ENCODE measurements around the gene TENM4.

The TENM4 gene

GRCh38 chr11:79013509-79013908, 427.3 kb downstream of the TENM4 start:
- no peak overlapping the region for H3K4me3 ChIP-seq (ENCODE audit: low read depth, low read length)
- no peak for TF ChIP-seq CTCF (IDR thresholded peaks at IDR 0.05; ENCODE audit: borderline replicate concordance, insufficient read depth, low read depth, low read length)

DNA sequence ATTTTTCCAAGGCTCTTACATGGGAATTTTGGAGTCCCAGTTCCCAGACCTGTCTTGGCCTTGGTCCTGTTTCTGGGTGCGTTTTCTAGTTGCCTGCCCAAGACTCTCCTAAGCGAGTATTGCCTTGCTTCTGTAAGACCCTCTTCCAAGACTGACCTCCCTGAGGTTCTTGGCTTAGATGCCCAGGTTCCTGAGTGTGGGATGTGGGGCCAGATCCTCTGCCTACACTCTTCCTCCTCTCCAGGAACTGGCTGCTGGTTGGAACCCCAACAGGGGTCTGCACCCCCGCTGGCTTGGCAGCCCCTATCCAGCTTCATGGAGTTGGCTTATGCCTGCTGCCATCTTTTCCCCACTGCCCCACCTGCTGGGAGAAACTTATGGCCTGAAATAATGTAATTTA, 429.5 kb downstream of the TENM4 start:
- TF ChIP-seq CTCF (IDR thresholded peaks at IDR 0.05; ENCODE audit: borderline replicate concordance, insufficient read depth, low read depth, low read length), result no peak
- no peak overlapping the region for H3K4me3 ChIP-seq (ENCODE audit: low read depth, low read length)

- no peak for TF ChIP-seq CTCF (IDR thresholded peaks at IDR 0.05; ENCODE audit: borderline replicate concordance, insufficient read depth, low read depth, low read length)
- H3K4me3 ChIP-seq (ENCODE audit: low read depth, low read length), result no peak overlapping the region
These were observed 432.9 kb downstream of the TENM4 start for GRCh38 chr11:79007771-79008402.

DNA sequence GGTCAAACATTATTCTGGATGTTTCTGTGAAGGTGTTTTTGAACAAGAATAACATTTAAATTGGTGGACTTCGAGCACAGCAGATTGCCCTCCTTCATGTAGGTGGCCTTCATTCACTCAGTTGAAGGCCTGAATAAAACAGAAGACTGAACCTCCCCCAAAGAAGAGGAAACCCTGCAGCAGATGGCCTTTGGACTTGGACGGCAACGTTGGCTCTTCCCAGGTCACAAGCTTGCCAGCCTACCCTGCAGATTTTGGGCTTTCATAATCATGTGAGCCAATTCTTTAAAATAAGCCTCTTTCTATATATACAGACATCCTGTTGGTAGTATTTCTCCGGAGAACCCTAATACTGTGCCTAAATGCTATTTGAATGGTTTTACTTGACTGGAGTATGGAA, 434.0 kb downstream of the TENM4 start:
- H3K4me3 ChIP-seq (ENCODE audit: low read depth, low read length), result no peak overlapping the region
- no peak for TF ChIP-seq CTCF (IDR thresholded peaks at IDR 0.05; ENCODE audit: borderline replicate concordance, insufficient read depth, low read depth, low read length)

DNA sequence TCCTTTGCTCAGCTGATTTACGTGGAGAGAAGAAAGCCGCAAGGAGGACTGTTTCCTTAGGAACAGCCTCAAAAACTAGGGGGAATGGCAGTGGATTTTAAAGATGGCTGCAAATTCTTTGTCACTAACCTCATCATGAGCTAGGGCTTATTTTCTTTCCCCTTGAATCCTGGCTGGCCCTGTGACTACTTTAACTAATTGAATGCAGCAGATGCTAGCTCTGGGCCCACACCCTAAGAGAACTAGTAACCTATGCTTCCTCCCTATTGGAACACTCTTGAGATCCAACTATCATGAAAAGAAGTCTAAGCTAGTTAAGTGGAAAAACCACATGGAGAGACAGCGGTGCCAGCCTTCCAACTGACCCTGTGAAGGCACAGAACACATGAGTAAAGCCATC, 444.8 kb downstream of the TENM4 start:
- no peak overlapping the region for H3K4me3 ChIP-seq (ENCODE audit: low read depth, low read length)
- no peak for TF ChIP-seq CTCF (IDR thresholded peaks at IDR 0.05; ENCODE audit: borderline replicate concordance, insufficient read depth, low read depth, low read length)

DNA sequence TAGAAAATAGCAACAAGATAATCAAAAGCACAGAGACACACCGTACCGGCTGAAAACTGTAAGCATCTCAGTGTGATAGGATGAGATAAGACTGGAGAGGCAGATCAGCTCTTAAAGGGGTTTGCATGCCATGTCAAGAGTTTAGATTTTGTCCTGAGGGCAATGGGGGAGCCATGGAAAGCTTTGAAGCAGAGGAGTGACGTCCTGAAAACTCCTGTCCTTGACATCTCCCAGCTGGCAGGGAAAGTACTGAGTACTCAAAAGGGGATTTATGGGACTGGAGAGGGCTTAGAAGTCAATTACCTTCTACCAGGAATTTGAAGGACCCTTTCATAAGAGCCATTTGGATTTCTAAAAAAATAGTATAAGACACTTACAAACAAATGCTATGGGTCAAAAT, 445.7 kb downstream of the TENM4 start:
- no peak for TF ChIP-seq CTCF (IDR thresholded peaks at IDR 0.05; ENCODE audit: borderline replicate concordance, insufficient read depth, low read depth, low read length)

GRCh38 chr11:78993802-78994430, 446.9 kb downstream of the TENM4 start:
- H3K4me3 ChIP-seq (ENCODE audit: low read depth, low read length), result no peak overlapping the region
- no peak for TF ChIP-seq CTCF (IDR thresholded peaks at IDR 0.05; ENCODE audit: borderline replicate concordance, insufficient read depth, low read depth, low read length)

More for the DNA sequence above, 445.7 kb downstream of the TENM4 start:
- H3K4me3 ChIP-seq (ENCODE audit: low read depth, low read length), result no peak overlapping the region

Data from GM12875 (cell line).